Keratinocyte (primary cell): ENCODE measurements around the gene KCNF1.

ENCODE experiments used
- CTCF ChIP-seq, 3 experiments: IDR thresholded peaks in 1 of 3; conservative IDR thresholded peaks in 1 of 3; optimal IDR thresholded peaks in 1 of 3; 2 replicates in 2 of 3; 3 replicates in 1 of 3; pipeline versions ENCODE3 to v1.5.1; 2011; ENCODE audit warnings: low read length in 3 of 3, mild to moderate bottlenecking in 3 of 3, moderate library complexity in 2 of 3, control low read depth in 1 of 3, inconsistent platforms in 1 of 3; ENCODE audit not compliant: insufficient read depth in 2 of 3; ENCODE audit errors: extremely low read depth in 1 of 3
- EZH2 ChIP-seq: IDR thresholded peaks from one replicate; pipeline ENCODE4 v1.6.1; 2012; ENCODE audit warnings: inconsistent platforms, mild to moderate bottlenecking, low read length, moderate library complexity

GRCh38 chr2:10919410-10919770 lies 7.7 kb downstream of the KCNF1 start:
- TF ChIP-seq CTCF (optimal IDR thresholded peaks at IDR 0.05 in 1 of 3, IDR thresholded peaks at IDR 0.05 in 1 of 3, conservative IDR thresholded peaks at IDR 0.05 in 1 of 3; ENCODE audit: extremely low read depth in 1 of 3, insufficient read depth in 2 of 3, low read length in 3 of 3): no peak
- no peak for TF ChIP-seq EZH2
